Ovary (tissue), 3 donors: ENCODE results near the gene GDF10.

Experiments
- CTCF ChIP-seq, 3 donors: fragments of 450-650 bp in 2 of 3; fragments of 200-600 bp in 1 of 3; IDR thresholded peaks; one replicate each; pipeline versions ENCODE4 v1.5.1 to v1.8.0; 2016 to 2022; ENCODE audit warnings: antibody characterized with exemption in 3 of 3, mild to moderate bottlenecking in 1 of 3
- EP300 ChIP-seq: sonication (generic); formaldehyde crosslinking; IDR thresholded peaks from one replicate; pipeline ENCODE4 v1.6.1; 2017; ENCODE audit warnings: antibody characterized with exemption
- POLR2A ChIP-seq: fragments of 450-650 bp; IDR thresholded peaks from one replicate; pipeline ENCODE4 v1.6.1; 2017; ENCODE audit warnings: antibody characterized with exemption, mild to moderate bottlenecking, moderate library complexity
- donor health status: DM: no; HTN: no; CAD: no.

- TF ChIP-seq CTCF (IDR thresholded peaks at IDR 0.05) = no peak
- no peak for TF ChIP-seq POLR2A
- TF ChIP-seq EP300 = no peak
These were observed 38.9 kb upstream of the GDF10 start for GRCh38 chr10:47261121-47261520.
